CD8-positive, alpha-beta memory T cell (primary cell): ENCODE results near the gene AQP1. TPM values are rescaled to one million over a fixed set of nuclear protein-coding genes. Genes with fewer than 3 reads are reported as not detected.

Experiments used
- CTCF ChIA-PET: fragments of 350-600 bp; sonication (Branson Sonifier 250); formaldehyde crosslinking; loops from one replicate; lab custom pipeline; 2021; ENCODE audit warnings: antibody characterized with exemption; lab: Charles Lee
- POLR2A ChIA-PET: fragments of 350-600 bp; sonication (Branson Sonifier 250); formaldehyde crosslinking; loops from one replicate; lab custom pipeline; 2021; ENCODE audit warnings: antibody characterized with exemption; lab: Charles Lee
- DNase-seq, 5 donors: peaks; one replicate each; pipeline versions ENCODE4 v3.0.0 to v3.0.0-alpha.2; 2020 to 2022; ENCODE audit warnings: mixed read lengths in 1 of 5
- H3K27ac ChIP-seq: one replicate; pipeline ENCODE4 v1.7.0; 2013; ENCODE audit warnings: low read depth, mild to moderate bottlenecking, low read length, moderate library complexity
- H3K27me3 ChIP-seq: 2 replicates; pipeline ENCODE4 v1.7.0; 2013; ENCODE audit warnings: low read length, mild to moderate bottlenecking; ENCODE audit not compliant: insufficient read depth, poor library complexity, severe bottlenecking
- H3K36me3 ChIP-seq: 2 replicates; pipeline ENCODE4 v1.7.0; 2013; ENCODE audit warnings: mild to moderate bottlenecking, low read length, moderate library complexity; ENCODE audit not compliant: insufficient read depth
- H3K4me1 ChIP-seq: 2 replicates; pipeline ENCODE4 v1.7.0; 2013; ENCODE audit warnings: mild to moderate bottlenecking, low read length, moderate library complexity; ENCODE audit not compliant: insufficient read depth
- H3K4me3 ChIP-seq: 2 replicates; pipeline ENCODE4 v1.7.0; 2013; ENCODE audit warnings: mild to moderate bottlenecking, low read length
- H3K9me3 ChIP-seq: 2 replicates; pipeline ENCODE4 v1.7.0; 2013; ENCODE audit warnings: mild to moderate bottlenecking, low read length
- H3K27ac Mint-ChIP-seq, 8 donors: one replicate each; pipeline ENCODE4 v1.8.0; 2020 to 2021; ENCODE audit warnings: mixed read lengths in 8 of 8, mild to moderate bottlenecking in 6 of 8, inconsistent platforms in 3 of 8, moderate library complexity in 3 of 8
- H3K27me3 Mint-ChIP-seq, 2 donors: one replicate each; pipeline ENCODE4 v1.8.0; 2020 to 2021; ENCODE audit warnings: mixed read lengths in 2 of 2, mild to moderate bottlenecking in 1 of 2, moderate library complexity in 1 of 2
- H3K36me3 Mint-ChIP-seq, 3 donors: one replicate each; pipeline ENCODE4 v1.8.0; 2020 to 2021; ENCODE audit warnings: mixed read lengths in 3 of 3, inconsistent platforms in 1 of 3, mild to moderate bottlenecking in 1 of 3
- H3K4me1 Mint-ChIP-seq, 3 donors: one replicate each; pipeline ENCODE4 v1.8.0; 2020 to 2021; ENCODE audit warnings: mixed read lengths in 3 of 3, inconsistent platforms in 1 of 3, mild to moderate bottlenecking in 1 of 3
- H3K4me3 Mint-ChIP-seq, 7 donors: one replicate each; pipeline ENCODE4 v1.8.0; 2020 to 2021; ENCODE audit warnings: mixed read lengths in 7 of 7, mild to moderate bottlenecking in 6 of 7, moderate library complexity in 4 of 7, inconsistent platforms in 2 of 7
- H3K9me3 Mint-ChIP-seq, 5 donors: one replicate each; pipeline ENCODE4 v1.8.0; 2020 to 2022; ENCODE audit warnings: mixed read lengths in 5 of 5, mild to moderate bottlenecking in 3 of 5, moderate library complexity in 2 of 5, inconsistent platforms in 1 of 5
- polyA plus RNA-seq: library from polyadenylated mRNA; unstranded; fragments of 300-500 nt; fragmentation: Illumina TruSeq; gene quantifications from one replicate; pipeline ENCODE4 v1.2.3, GENCODE V29; 2021
- total RNA-seq, 2 experiments: library from RNA; stranded (reverse); gene quantifications; one replicate each; pipeline ENCODE4 v1.2.3, GENCODE V29; 2021

Gene AQP1
- total and polyA plus RNA-seq, 3 experiments from 2014 or later: 0.13 to 0.15 TPM; not detected in 1

DNA sequence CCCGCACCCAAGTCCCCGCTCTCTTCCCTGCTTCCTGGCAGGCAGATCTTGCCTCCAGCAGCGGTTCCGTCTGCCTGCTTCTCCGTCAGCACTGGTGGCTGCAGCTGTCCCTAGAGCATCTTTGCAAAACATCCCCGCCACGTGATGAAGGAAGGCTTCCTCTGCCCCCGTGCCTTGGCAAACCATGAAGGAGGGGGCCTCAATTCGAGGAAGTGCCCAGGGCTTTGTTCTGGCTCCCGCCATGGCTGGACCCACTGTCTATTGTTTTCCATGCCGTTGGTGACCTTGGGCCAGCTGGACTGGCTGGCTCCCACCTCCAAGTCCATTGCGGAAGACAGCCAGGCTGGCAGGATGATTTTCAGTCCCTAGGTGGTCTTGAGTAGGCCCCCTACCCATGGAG lies 13.2 kb upstream of the AQP1 start:
- Mint-ChIP-seq H3K27ac (no peak overlapping the region), H3K27me3 (peaks cover 5 to 6% of the 10 kb centered on the region in 2 donors), H3K4me3 (no peak overlapping the region), H3K4me1 (no peaks in the 10 kb centered on the region), H3K36me3 (no peaks in the 10 kb centered on the region), H3K9me3 (no peaks in the 10 kb centered on the region)
- ChIA-PET CTCF (interaction anchor here (1.3 kb wide), 1 partner anchor 85 kb away, joined by 3 read pairs; no protein-coding TSS in a partner anchor), POLR2A (no interaction called here)
- H3K4me1 ChIP-seq: no peaks in the 10 kb centered on the region
- no peak overlapping the region for H3K4me3 ChIP-seq
- no peaks in the 10 kb centered on the region for H3K36me3 ChIP-seq
- H3K9me3 ChIP-seq: no peaks in the 10 kb centered on the region
- no peaks in the 10 kb centered on the region for H3K27me3 ChIP-seq
- DNase-seq: no peak
- no peak overlapping the region for H3K27ac ChIP-seq

DNA sequence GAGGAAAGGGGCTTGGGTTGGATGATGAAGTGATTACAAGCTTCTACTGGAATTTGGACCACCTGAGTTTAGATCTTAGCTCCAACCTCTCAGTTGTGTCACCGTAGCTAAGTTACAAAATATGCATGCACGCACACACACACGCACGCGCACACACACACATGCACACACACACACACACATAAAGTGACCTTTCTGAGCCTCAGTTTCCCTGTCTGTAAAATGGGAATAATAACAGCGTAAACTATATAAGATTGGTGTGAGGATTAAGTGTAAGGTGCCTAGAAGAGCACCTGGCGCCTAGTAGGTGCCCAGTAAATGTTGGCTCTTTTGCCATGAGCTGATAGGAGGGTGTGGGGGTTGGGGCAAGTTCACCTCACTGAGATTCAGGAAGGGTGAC lies 12.6 kb upstream of the AQP1 start:
- no peak overlapping the region for H3K27ac ChIP-seq
- no peak for DNase-seq
- Mint-ChIP-seq H3K4me3 (no peak overlapping the region), H3K27ac (no peak overlapping the region), H3K36me3 (no peaks in the 10 kb centered on the region), H3K4me1 (no peaks in the 10 kb centered on the region), H3K27me3 (peaks cover 5 to 6% of the 10 kb centered on the region in 2 donors), H3K9me3 (no peaks in the 10 kb centered on the region)
- H3K36me3 ChIP-seq: no peaks in the 10 kb centered on the region
- no peak overlapping the region for H3K4me3 ChIP-seq
- no peaks in the 10 kb centered on the region for H3K9me3 ChIP-seq
- no peaks in the 10 kb centered on the region for H3K27me3 ChIP-seq
- H3K4me1 ChIP-seq: no peaks in the 10 kb centered on the region
- POLR2A ChIA-PET: no interaction called here
- CTCF ChIA-PET: interaction anchor here (1.3 kb wide), 1 partner anchor 84 kb away, joined by 3 read pairs; no protein-coding TSS in a partner anchor

DNA sequence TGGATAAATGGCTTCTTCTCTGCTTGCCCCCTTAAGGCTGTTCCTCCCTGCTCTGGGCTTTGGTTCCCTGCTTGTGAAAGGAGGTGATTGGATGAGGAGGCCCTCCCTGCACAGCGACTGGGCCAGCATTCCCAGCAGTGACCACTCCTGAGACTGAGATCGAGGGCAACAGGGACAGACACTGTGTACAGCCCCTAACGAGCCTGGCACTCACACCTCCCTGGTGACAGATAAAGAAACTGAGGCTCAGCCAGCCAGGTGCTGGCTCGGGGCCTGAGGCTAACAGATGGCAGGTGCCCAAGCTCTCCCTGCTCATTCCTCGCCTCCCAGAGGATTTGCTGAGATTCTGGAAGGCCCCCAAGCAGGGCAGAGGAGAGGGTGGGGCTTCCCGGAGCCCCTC lies 12.0 kb upstream of the AQP1 start:
- Histone ChIP-seq H3K4me1 (no peaks in the 10 kb centered on the region), H3K36me3 (no peaks in the 10 kb centered on the region), H3K27ac (no peak overlapping the region), H3K9me3 (no peaks in the 10 kb centered on the region), H3K4me3 (no peak overlapping the region), H3K27me3 (no peaks in the 10 kb centered on the region)
- H3K4me3 Mint-ChIP-seq: no peak overlapping the region
- no peak for DNase-seq
- no peaks in the 10 kb centered on the region for H3K9me3 Mint-ChIP-seq
- ChIA-PET POLR2A (no interaction called here), CTCF (interaction anchor here (1.3 kb wide), 1 partner anchor 84 kb away, joined by 3 read pairs; no protein-coding TSS in a partner anchor)
- H3K27me3 Mint-ChIP-seq: peaks cover 1 to 3% of the 10 kb centered on the region in 2 donors
- no peaks in the 10 kb centered on the region for H3K4me1 Mint-ChIP-seq
- H3K27ac Mint-ChIP-seq: no peak overlapping the region
- H3K36me3 Mint-ChIP-seq: no peaks in the 10 kb centered on the region

DNA sequence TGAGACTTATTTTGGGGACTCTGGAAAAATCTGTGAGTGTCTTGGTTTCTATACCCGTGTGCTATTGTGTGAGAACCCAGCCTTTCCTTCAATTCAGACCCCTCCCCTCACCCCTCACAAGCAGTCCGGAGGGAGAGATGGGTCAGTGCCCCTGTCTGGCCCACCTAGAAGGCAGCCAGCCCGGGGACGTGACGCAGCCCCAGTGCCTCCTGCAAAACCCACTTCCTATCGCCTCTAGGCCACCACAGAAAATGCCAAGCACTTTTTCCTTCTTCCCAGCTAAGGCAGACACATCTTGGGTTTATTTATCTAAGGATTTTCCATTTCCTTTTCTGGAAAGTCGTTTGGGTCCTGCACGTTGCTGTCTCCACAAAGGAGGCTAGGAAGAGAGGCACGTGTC lies 11.6 kb upstream of the AQP1 start:
- Mint-ChIP-seq H3K27me3 (peaks cover 0 to 3% of the 10 kb centered on the region in 2 donors), H3K4me1 (no peaks in the 10 kb centered on the region), H3K9me3 (no peaks in the 10 kb centered on the region), H3K27ac (no peak overlapping the region), H3K4me3 (no peak overlapping the region), H3K36me3 (no peaks in the 10 kb centered on the region)
- Histone ChIP-seq H3K9me3 (no peaks in the 10 kb centered on the region), H3K27ac (no peak overlapping the region), H3K4me3 (no peak overlapping the region), H3K27me3 (no peaks in the 10 kb centered on the region), H3K36me3 (no peaks in the 10 kb centered on the region), H3K4me1 (no peaks in the 10 kb centered on the region)
- no peak for DNase-seq
- POLR2A ChIA-PET: no interaction called here
- CTCF ChIA-PET: no interaction called here

DNA sequence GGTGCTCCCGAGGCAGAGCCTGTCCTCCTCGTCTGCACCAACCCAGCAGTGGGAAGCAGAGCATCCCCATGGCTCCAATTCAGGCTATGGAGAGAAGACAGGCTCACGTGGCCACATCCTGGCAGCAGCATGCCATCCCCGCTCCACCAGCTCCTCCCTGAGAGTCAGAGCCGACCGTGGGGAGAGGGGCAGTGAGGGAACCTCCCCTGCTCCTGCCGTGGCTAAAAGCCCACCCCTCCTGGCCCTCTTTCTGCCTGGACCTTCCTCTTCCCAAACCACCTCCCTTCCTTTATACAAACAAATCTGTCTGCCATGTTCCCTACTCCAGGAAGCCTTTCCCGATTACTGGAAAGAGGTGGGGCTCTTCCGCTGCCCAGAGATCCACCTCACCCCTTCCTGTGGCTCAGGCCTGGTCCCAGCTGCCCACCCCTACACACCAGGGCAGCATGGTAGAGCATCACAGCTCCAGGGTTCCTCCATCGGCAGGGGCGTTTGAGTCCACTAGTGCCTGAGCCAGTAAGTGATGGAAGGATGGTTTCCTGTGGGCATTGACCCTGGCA lies 10.8 kb upstream of the AQP1 start:
- Histone ChIP-seq H3K4me3 (no peak overlapping the region), H3K4me1 (no peaks in the 10 kb centered on the region), H3K9me3 (no peaks in the 10 kb centered on the region), H3K27ac (no peak overlapping the region), H3K27me3 (no peaks in the 10 kb centered on the region), H3K36me3 (no peaks in the 10 kb centered on the region)
- Mint-ChIP-seq H3K27me3 (peaks cover 0 to 3% of the 10 kb centered on the region in 2 donors), H3K4me3 (no peak overlapping the region), H3K27ac (no peak overlapping the region), H3K36me3 (no peaks in the 10 kb centered on the region), H3K4me1 (no peaks in the 10 kb centered on the region), H3K9me3 (no peaks in the 10 kb centered on the region)
- DNase-seq: no peak
- POLR2A ChIA-PET: no interaction called here
- CTCF ChIA-PET: no interaction called here

DNA sequence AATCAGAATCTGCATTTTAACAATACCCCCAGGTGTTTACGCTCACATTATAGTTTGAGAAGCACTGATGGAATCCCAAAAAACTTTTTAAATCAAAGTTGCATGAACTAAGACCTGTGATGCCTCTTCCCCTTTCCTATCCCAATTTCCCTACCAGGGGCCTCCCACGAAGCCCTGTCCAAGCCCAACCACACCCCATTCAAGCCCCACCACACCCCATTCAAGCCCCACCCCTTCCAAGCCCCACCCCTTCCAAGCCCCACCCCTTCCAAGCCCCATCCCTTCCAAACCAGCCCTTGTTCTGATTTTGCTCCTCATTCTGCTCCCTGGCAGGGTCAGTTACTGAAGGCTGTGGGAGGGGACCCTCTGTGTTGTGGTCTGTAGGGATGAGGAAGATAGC lies 9.8 kb upstream of the AQP1 start:
- no peak overlapping the region for H3K4me3 Mint-ChIP-seq
- no peaks in the 10 kb centered on the region for H3K36me3 ChIP-seq
- no peaks in the 10 kb centered on the region for H3K9me3 Mint-ChIP-seq
- POLR2A ChIA-PET: no interaction called here
- H3K27ac ChIP-seq: no peak overlapping the region
- no peaks in the 10 kb centered on the region for H3K27me3 ChIP-seq
- peaks cover 0 to 2% of the 10 kb centered on the region in 2 donors for H3K27me3 Mint-ChIP-seq
- no peaks in the 10 kb centered on the region for H3K36me3 Mint-ChIP-seq
- no peaks in the 10 kb centered on the region for H3K4me1 ChIP-seq
- CTCF ChIA-PET: no interaction called here
- no peak overlapping the region for H3K4me3 ChIP-seq
- DNase-seq: no peak
- no peaks in the 10 kb centered on the region for H3K9me3 ChIP-seq
- H3K27ac Mint-ChIP-seq: no peak overlapping the region
- H3K4me1 Mint-ChIP-seq: no peaks in the 10 kb centered on the region

DNA sequence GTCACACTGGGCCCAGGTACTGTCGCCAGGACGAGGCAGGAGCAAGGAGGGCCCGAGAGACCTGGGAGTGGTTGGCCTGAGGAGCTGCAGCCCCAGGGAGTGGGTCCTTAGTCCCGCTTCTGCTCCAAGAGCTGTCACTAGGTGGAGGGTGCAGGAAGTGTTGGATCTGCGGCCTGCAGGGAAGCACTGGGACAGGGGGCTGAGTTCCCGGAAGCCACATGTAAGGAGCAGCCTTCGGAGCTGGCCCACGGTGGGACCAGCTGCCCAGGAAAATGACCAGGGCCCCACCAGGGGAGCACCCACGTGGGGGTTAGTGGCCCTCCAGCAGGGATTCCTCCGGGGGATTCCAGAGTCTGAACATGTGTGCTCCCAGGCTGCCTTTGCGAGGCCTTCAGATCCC lies 9.2 kb upstream of the AQP1 start:
- no peak for DNase-seq
- no peaks in the 10 kb centered on the region for H3K27me3 ChIP-seq
- Mint-ChIP-seq H3K27me3 (peaks cover 0 to 2% of the 10 kb centered on the region in 2 donors), H3K27ac (no peak overlapping the region), H3K36me3 (no peaks in the 10 kb centered on the region), H3K4me1 (no peaks in the 10 kb centered on the region), H3K9me3 (no peaks in the 10 kb centered on the region), H3K4me3 (no peak overlapping the region)
- H3K9me3 ChIP-seq: no peaks in the 10 kb centered on the region
- H3K4me1 ChIP-seq: no peaks in the 10 kb centered on the region
- POLR2A ChIA-PET: no interaction called here
- H3K27ac ChIP-seq: no peak overlapping the region
- H3K4me3 ChIP-seq: no peak overlapping the region
- CTCF ChIA-PET: no interaction called here
- no peaks in the 10 kb centered on the region for H3K36me3 ChIP-seq

DNA sequence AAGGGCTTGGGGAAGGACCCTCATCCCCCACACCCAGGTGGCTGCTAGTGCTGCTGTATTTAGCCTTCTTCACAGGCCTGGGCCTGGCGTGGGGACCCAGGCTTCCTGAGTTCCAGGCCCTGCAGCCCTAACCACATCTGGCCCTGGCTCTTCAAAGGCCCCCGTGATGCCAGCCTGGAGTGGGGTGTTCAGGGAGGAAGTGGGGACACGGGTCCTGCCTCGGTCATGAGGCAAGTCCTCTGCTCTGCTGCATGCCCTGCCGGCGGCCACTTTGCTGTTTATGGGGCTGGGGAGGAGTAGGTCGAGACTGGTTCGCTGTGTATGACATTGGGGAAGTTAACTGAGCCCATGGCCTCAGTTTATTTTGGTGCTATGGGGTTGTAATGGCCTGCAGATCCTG lies 8.5 kb upstream of the AQP1 start:
- Mint-ChIP-seq H3K27me3 (peaks cover 0 to 2% of the 10 kb centered on the region in 2 donors), H3K4me1 (no peaks in the 10 kb centered on the region), H3K4me3 (no peak overlapping the region), H3K36me3 (no peaks in the 10 kb centered on the region), H3K27ac (no peak overlapping the region), H3K9me3 (no peaks in the 10 kb centered on the region)
- POLR2A ChIA-PET: no interaction called here
- CTCF ChIA-PET: no interaction called here
- no peaks in the 10 kb centered on the region for H3K27me3 ChIP-seq
- H3K27ac ChIP-seq: no peak overlapping the region
- no peaks in the 10 kb centered on the region for H3K4me1 ChIP-seq
- DNase-seq: no peak
- no peaks in the 10 kb centered on the region for H3K36me3 ChIP-seq
- no peaks in the 10 kb centered on the region for H3K9me3 ChIP-seq
- no peak overlapping the region for H3K4me3 ChIP-seq
